Astrocyte (in vitro differentiated cells and primary cell): ENCODE measurements around the gene RBAK. TPM values are rescaled to one million over a fixed set of nuclear protein-coding genes. Genes with fewer than 3 reads are reported as not detected.

Experiments used
- DNase-seq: peaks from one replicate; pipeline ENCODE4 v3.0.0-alpha.2; 2010; ENCODE audit warnings: low read depth
- FAIRE-seq: peaks from 2 replicates; lab custom pipeline; 2011; peaks lifted over from hg19 to GRCh38; lab: Jason Lieb, UNC
- H2AFZ ChIP-seq: 2 replicates; pipeline ENCODE4 v1.6.0; 2012; ENCODE audit warnings: low read depth, low read length, inconsistent platforms
- H3K27ac ChIP-seq: 2 replicates; pipeline ENCODE4 v1.5.1; 2011; ENCODE audit warnings: low read depth, low read length, inconsistent platforms
- H3K27me3 ChIP-seq: 2 replicates; pipeline ENCODE4 v1.6.0; 2011; ENCODE audit warnings: low read length, inconsistent platforms; ENCODE audit not compliant: insufficient read depth
- H3K36me3 ChIP-seq: 2 replicates; pipeline ENCODE4 v1.5.1; 2011; ENCODE audit warnings: low read length, inconsistent platforms; ENCODE audit not compliant: insufficient read depth
- H3K4me1 ChIP-seq: 2 replicates; pipeline ENCODE4 v1.5.1; 2011; ENCODE audit warnings: low read length, inconsistent platforms; ENCODE audit not compliant: insufficient read depth
- H3K4me2 ChIP-seq: 2 replicates; pipeline ENCODE4 v1.6.0; 2012; ENCODE audit warnings: low read length, inconsistent platforms
- H3K4me3 ChIP-seq: 2 replicates; pipeline ENCODE4 v1.5.1; 2011; ENCODE audit warnings: low read depth, mild to moderate bottlenecking, low read length, inconsistent platforms; ENCODE audit not compliant: insufficient read depth
- H3K79me2 ChIP-seq: 2 replicates; pipeline ENCODE4 v1.6.0; 2012; ENCODE audit warnings: mild to moderate bottlenecking, low read length, inconsistent platforms; ENCODE audit not compliant: insufficient read depth
- H3K9ac ChIP-seq: 2 replicates; pipeline ENCODE4 v1.6.0; 2012; ENCODE audit warnings: mild to moderate bottlenecking, low read length, inconsistent platforms
- H3K9me3 ChIP-seq: 2 replicates; pipeline ENCODE4 v1.5.1; 2012; ENCODE audit warnings: low read depth, mild to moderate bottlenecking, low read length, inconsistent platforms; ENCODE audit not compliant: insufficient read depth
- H4K20me1 ChIP-seq: 2 replicates; pipeline ENCODE4 v1.6.0; 2012; ENCODE audit warnings: low read length, inconsistent platforms; ENCODE audit not compliant: insufficient read depth
- H3K27ac Mint-ChIP-seq: one replicate; pipeline ENCODE4 v1.8.0; 2021; ENCODE audit warnings: mild to moderate bottlenecking, mixed read lengths; ENCODE audit not compliant: unreplicated experiment
- H3K27me3 Mint-ChIP-seq: one replicate; pipeline ENCODE4 v1.8.0; 2021; ENCODE audit warnings: low read depth, mixed read lengths; ENCODE audit not compliant: unreplicated experiment
- H3K36me3 Mint-ChIP-seq: one replicate; pipeline ENCODE4 v1.8.0; 2021; ENCODE audit warnings: low read depth, mixed read lengths; ENCODE audit not compliant: unreplicated experiment
- H3K4me1 Mint-ChIP-seq: one replicate; pipeline ENCODE4 v1.8.0; 2021; ENCODE audit warnings: low read depth, mixed read lengths; ENCODE audit not compliant: unreplicated experiment
- H3K4me3 Mint-ChIP-seq: one replicate; pipeline ENCODE4 v1.8.0; 2021; ENCODE audit warnings: mild to moderate bottlenecking, moderate library complexity, mixed read lengths; ENCODE audit not compliant: unreplicated experiment
- H3K9me3 Mint-ChIP-seq: one replicate; pipeline ENCODE4 v1.8.0; 2021; ENCODE audit warnings: mild to moderate bottlenecking, mixed read lengths; ENCODE audit not compliant: unreplicated experiment
- EZH2 ChIP-seq: IDR thresholded peaks from 2 replicates; pipeline ENCODE4 v1.6.1; 2012; ENCODE audit warnings: mild to moderate bottlenecking, low read length, inconsistent platforms; ENCODE audit not compliant: insufficient read depth
- total RNA-seq: library from RNA; stranded (reverse); gene quantifications from 2 replicates; pipeline ENCODE4 v1.2.1, GENCODE V29; 2021
- TF ChIP-seq, protein P1 (sequence below): IDR thresholded peaks from 2 replicates; pipeline ENCODE4 v1.5.1; 2011; ENCODE audit warnings: low read depth, mild to moderate bottlenecking, inconsistent platforms, low read length, moderate library complexity; ENCODE audit not compliant: insufficient read depth

Gene RBAK
- total RNA-seq, 1 donor from 2014 or later = 12.0 TPM

DNA sequence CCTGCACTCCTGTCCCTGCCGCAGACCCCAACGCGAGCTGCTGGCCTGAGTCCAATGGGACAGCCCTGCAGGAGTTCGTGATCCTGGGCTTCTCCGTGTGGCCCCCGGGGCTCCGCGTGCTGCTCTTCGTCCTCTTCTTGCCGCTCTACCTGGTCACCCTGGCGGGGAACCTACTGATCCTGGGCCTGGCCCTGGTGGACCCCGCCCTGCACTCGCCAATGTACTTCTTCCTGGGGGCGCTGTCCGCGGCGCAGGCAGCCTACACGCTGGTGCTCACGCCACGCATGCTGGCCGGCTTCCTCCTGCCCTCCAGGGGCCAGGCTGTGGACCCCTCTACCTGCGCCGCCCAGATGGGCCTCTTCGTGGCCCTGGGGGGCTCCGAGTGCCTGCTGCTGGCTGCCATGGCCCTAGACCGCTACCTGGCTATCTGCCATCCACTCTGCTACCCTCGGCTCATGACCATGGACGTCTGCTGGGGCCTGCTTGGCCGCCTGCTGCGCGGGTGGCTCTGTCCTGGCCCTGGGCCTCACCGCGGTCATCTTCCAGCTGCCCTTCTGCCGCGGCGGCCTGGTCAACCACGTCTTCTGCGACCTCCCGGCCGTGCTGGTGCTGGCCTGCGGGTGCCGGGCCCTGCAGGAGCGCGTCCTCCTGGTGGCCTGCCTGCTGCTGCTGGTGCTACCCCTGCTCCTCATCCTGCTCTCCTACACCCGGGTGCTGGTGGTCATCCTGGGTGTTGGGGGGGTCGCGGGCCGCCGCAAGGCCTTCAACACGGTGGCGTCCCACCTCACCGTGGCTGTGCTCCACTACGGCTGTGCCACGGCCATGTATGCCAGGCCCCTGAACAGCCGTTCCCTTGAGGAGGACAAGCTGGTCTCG lies 71.7 kb downstream of the RBAK start:
- no peaks in the 10 kb centered on the region for H3K4me1 Mint-ChIP-seq
- FAIRE-seq = no peak
- no peak overlapping the region for H3K4me3 ChIP-seq

More for the DNA sequence above, 71.7 kb downstream of the RBAK start:
- Mint-ChIP-seq H3K4me3 (no peak overlapping the region), H3K9me3 (peaks cover 10% of the 10 kb centered on the region), H3K27ac (no peak overlapping the region), H3K36me3 (no peaks in the 10 kb centered on the region), H3K27me3 (peaks cover 24% of the 10 kb centered on the region)
- Histone ChIP-seq H4K20me1 (no peaks in the 10 kb centered on the region), H3K4me2 (no peak overlapping the region), H3K9me3 (no peaks in the 10 kb centered on the region), H3K79me2 (no peaks in the 10 kb centered on the region), H3K36me3 (no peaks in the 10 kb centered on the region), H3K4me1 (no peaks in the 10 kb centered on the region), H3K27ac (no peak overlapping the region), H3K9ac (no peak overlapping the region), H3K27me3 (no peaks in the 10 kb centered on the region), H2AFZ (no peak overlapping the region)
- no peak for DNase-seq
- TF ChIP-seq, protein P1, sequence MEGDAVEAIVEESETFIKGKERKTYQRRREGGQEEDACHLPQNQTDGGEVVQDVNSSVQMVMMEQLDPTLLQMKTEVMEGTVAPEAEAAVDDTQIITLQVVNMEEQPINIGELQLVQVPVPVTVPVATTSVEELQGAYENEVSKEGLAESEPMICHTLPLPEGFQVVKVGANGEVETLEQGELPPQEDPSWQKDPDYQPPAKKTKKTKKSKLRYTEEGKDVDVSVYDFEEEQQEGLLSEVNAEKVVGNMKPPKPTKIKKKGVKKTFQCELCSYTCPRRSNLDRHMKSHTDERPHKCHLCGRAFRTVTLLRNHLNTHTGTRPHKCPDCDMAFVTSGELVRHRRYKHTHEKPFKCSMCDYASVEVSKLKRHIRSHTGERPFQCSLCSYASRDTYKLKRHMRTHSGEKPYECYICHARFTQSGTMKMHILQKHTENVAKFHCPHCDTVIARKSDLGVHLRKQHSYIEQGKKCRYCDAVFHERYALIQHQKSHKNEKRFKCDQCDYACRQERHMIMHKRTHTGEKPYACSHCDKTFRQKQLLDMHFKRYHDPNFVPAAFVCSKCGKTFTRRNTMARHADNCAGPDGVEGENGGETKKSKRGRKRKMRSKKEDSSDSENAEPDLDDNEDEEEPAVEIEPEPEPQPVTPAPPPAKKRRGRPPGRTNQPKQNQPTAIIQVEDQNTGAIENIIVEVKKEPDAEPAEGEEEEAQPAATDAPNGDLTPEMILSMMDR = no peak
- TF ChIP-seq EZH2 = no peak

Other genes starting within 250 kb of the RBAK start
- gene PAPOLB, start 183.8 kb upstream of the RBAK start, total RNA-seq = not detected in 2 replicates
- gene RADIL, start 162.1 kb upstream of the RBAK start, total RNA-seq = 0.22 and 0.86 TPM in 2 replicates
- not detected in 2 replicates for gene MMD2, start 86.7 kb upstream of the RBAK start, total RNA-seq
- 73.3 and 76.6 TPM in 2 replicates for gene WIPI2, start 144.4 kb downstream of the RBAK start, total RNA-seq
- 7.0 and 8.2 TPM in 2 replicates for gene SLC29A4, start 237.1 kb downstream of the RBAK start, total RNA-seq